Measurements from ENCODE around the gene TLCD4. TPM values are rescaled to one million over a fixed set of nuclear protein-coding genes. Genes with fewer than 3 reads are reported as not detected.
"Not testable (repeated sequence)": the region's sequence is repeated elsewhere in the genome, so short reads cannot be mapped to it uniquely, and the experiment has no call there.

TLCD4 gene
- total RNA-seq, 1 donor from 2014 or later = under 0.01 TPM

DNA sequence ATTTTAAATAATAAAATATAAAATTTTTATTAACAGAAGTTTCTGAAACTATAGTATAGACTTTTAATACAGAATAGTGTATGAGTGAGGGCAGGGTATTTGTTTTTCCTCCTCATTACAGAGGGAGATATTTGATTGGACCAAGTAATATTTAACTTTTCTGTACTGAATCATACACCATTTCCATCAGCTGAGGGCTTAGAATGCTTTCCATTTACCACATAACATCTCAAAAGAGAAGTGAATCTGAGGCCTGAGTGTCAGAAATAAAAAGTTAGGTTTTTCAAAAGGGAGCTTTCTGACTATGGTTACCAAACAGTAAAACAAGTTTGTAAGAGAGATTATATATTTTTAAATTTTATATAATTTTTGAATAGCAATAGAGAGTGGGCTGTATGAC, 29.5 kb downstream of the TLCD4 start:
- no peak for DNase-seq (ENCODE audit: low read depth in 2 of 2)

DNA sequence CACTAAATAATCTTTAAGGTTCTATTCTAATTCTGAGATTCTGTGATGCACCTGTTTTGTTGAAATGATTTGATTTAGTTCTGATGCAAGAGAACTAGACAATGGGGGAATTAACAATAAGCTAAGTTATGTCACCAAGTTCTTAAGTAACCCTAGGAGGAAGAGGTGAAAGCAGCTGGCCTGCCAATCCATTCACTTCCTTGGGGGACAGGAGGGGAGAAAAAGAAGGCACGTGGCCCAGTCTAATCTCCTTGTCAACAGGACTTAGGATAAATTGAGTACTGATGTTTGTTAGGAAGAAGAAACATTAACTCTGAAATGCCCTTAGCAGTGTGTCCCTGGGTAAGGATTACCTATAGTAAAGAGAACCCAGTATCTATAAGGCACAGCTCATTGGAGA, 36.9 kb downstream of the TLCD4 start:
- no peak for DNase-seq (ENCODE audit: low read depth in 2 of 2)

DNA sequence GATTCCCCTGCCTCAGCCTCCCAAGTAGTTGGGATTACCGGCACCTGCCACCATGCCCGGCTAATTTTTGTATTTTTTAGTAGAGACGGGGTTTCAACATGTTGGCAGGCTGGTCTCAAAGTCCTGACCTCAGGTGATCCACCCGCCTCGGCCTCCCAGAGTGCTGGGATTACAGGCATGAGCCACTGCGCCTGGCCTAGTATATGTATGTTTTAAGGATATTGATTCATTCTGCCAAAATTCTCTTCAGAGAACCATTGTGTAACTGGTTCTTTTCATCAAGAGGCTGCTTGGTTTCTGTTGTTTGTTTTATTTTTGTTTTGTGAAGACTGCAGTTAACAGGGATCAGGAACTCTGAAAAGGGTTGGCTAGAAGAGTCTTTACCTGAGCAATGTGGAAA, 48.4 kb downstream of the TLCD4 start:
- DNase-seq (ENCODE audit: low read depth in 2 of 2) = not testable (repeated sequence)

Other genes starting within 250 kb of the TLCD4 start
- 505 and 669 TPM in 2 replicates for gene CNN3, start 190.2 kb upstream of the TLCD4 start, total RNA-seq
- gene ALG14, start 44.4 kb upstream of the TLCD4 start, total RNA-seq = 1.6 and 2.0 TPM in 2 replicates
- 11.9 and 12.6 TPM in 2 replicates for gene RWDD3, start 116.9 kb downstream of the TLCD4 start, total RNA-seq

All from lung microvascular endothelial cell (primary cell).